ENCODE measurements around the gene GCLC.

DNA sequence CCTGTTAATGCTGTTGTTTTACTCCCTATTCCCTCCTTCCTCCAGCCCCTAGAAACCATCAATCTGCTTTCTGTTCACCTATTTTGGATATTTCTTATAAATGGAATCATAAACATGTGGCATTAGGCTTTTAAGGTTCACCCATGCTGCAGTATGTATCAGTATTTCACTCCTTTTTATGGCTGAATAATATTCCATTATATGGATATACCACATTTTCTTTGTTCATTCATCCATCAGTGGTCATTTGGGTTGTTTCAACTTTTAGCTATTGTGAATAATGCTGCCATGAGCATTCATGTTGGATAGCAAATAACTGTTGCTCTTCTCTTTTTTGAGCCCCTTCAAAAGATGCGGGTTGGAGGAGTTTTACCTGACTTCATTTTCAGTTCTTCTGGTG lies 89.2 kb downstream of the GCLC start:
- TF ChIP-seq, protein P1, sequence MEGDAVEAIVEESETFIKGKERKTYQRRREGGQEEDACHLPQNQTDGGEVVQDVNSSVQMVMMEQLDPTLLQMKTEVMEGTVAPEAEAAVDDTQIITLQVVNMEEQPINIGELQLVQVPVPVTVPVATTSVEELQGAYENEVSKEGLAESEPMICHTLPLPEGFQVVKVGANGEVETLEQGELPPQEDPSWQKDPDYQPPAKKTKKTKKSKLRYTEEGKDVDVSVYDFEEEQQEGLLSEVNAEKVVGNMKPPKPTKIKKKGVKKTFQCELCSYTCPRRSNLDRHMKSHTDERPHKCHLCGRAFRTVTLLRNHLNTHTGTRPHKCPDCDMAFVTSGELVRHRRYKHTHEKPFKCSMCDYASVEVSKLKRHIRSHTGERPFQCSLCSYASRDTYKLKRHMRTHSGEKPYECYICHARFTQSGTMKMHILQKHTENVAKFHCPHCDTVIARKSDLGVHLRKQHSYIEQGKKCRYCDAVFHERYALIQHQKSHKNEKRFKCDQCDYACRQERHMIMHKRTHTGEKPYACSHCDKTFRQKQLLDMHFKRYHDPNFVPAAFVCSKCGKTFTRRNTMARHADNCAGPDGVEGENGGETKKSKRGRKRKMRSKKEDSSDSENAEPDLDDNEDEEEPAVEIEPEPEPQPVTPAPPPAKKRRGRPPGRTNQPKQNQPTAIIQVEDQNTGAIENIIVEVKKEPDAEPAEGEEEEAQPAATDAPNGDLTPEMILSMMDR (IDR thresholded peaks at IDR 0.05), result no peak
- no peak for TF ChIP-seq POLR2A (IDR thresholded peaks at IDR 0.05)

Measured in adrenal gland (tissue), 5 donors.